ENCODE data around the gene OGFOD3.

OGFOD3 gene

GRCh38 chr17:82392941-82393340 is 25.4 kb downstream of the OGFOD3 start:
- Histone ChIP-seq H3K4me3 (no peak overlapping the region), H4K20me1 (peaks cover 0 to 87% (median 54%) of the 10 kb centered on the region in 11 experiments; a peak in 20 of 22 replicates), H3K4me1 (peaks cover 20 to 40% (median 34%) of the 10 kb centered on the region in 10 experiments; a peak in 19 of 20 replicates), H3K4me2 (peak overlapping the region in 8 of 11 experiments; percentile 32 to 75 (median 63); a peak in 13 of 22 replicates), H3K27ac (no peak overlapping the region), H3K27me3 (peaks cover 33 to 75% (median 65%) of the 10 kb centered on the region in 11 experiments), H3K9me3 (replicated peaks in 1 of 11) (no peaks in the 10 kb centered on the region), H3K36me3 (peaks cover 6 to 31% (median 15%) of the 10 kb centered on the region in 11 experiments; a peak in 14 of 22 replicates), H3K9ac (peak overlapping the region in 2 of 11 experiments; percentile 26 to 29; a peak in 2 of 22 replicates)
- TF ChIP-seq Cebpa-rat (IDR thresholded peaks at IDR 0.05) = no peak

GRCh38 chr17:82392209-82392920 is 26.0 kb downstream of the OGFOD3 start:
- H3K27me3 ChIP-seq = peaks cover 35 to 75% (median 69%) of the 10 kb centered on the region in 11 experiments
- peak overlapping the region in 2 of 11 experiments; percentile 26 to 29; a peak in 2 of 22 replicates for H3K9ac ChIP-seq
- H3K27ac ChIP-seq = no peak overlapping the region

DNA sequence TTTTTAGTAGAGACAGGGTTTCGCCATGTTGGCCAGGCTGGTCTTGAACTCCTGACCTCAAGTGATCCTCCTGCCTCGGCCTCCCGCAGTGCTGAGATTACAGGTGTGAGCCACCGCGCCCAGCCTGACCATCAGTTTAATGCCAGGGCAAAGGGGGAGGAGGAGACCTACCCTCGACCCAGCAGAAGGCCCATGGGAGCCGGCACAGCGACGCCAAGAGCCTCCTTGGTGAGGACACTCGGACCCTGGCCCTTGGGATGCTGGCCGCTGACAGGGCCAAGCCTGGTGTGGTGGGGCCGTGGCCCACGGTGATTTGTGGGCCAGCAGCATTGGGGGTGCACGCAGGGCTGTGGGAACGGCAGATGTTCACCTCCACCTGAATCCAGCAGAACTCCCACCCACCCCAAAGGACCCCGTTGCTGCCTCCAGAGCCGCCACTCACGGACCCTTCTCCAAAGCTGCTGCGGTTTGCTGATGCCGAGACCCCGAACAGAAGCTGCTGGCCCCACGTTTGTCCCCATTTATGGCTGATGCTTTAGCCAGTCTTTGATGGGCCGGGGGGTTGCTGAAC is 26.8 kb downstream of the OGFOD3 start:
- no peak overlapping the region for H3K4me3 ChIP-seq
- peaks cover 17 to 37% (median 34%) of the 10 kb centered on the region in 10 experiments; a peak in 19 of 20 replicates for H3K4me1 ChIP-seq
- TF ChIP-seq Cebpa-rat (IDR thresholded peaks at IDR 0.05) = no peak
- H3K36me3 ChIP-seq = peaks cover 4 to 26% (median 15%) of the 10 kb centered on the region in 11 experiments; a peak in 14 of 22 replicates
- H3K27me3 ChIP-seq = peaks cover 40 to 79% (median 71%) of the 10 kb centered on the region in 11 experiments
- H4K20me1 ChIP-seq = peaks cover 0 to 91% (median 63%) of the 10 kb centered on the region in 11 experiments; a peak in 20 of 22 replicates
- H3K27ac ChIP-seq = no peak overlapping the region
- no peaks in the 10 kb centered on the region for H3K9me3 ChIP-seq (replicated peaks in 1 of 11)
- no peak overlapping the region for H3K9ac ChIP-seq
- no peak overlapping the region for H3K4me2 ChIP-seq

More at GRCh38 chr17:82392209-82392920, 26.0 kb downstream of the OGFOD3 start:
- Histone ChIP-seq H3K4me2 (peak overlapping the region in 7 of 11 experiments; percentile 32 to 73 (median 55); a peak in 12 of 22 replicates), H4K20me1 (peaks cover 0 to 87% (median 59%) of the 10 kb centered on the region in 11 experiments; a peak in 20 of 22 replicates), H3K36me3 (peaks cover 4 to 26% (median 15%) of the 10 kb centered on the region in 11 experiments; a peak in 14 of 22 replicates), H3K9me3 (replicated peaks in 1 of 11) (no peaks in the 10 kb centered on the region), H3K4me1 (peaks cover 21 to 40% (median 34%) of the 10 kb centered on the region in 10 experiments; a peak in 19 of 20 replicates), H3K4me3 (no peak overlapping the region)
- TF ChIP-seq Cebpa-rat (IDR thresholded peaks at IDR 0.05) = no peak

DNA sequence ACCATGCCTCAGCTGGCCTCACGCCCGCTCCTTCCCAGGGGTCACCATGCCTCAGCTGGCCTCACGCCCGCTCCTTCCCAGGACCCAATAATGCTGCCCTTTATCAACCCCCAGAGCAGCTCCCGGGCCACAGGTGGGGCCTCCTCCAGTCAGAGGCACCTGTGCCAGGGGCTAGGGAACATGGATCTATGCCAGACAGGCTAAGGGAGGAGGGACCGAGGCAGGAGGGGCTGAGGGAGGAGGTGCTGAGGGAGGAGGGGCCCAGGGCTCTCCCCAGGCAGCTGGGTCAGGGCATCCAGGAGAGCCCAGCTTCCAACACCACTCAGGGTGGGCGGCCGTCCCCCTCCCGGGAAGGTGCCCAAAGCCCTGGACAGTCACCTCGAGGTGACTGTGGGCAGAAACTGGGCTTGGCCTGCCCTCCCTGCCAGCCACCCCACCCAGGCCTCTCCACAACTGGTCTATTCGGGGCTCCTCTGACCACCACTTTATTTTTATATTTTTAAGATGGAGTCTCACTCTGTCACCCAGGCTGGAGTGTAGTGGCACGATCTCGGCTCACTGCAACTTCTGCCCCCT is 27.4 kb downstream of the OGFOD3 start:
- H3K4me2 ChIP-seq = no peak overlapping the region
- H3K9ac ChIP-seq = no peak overlapping the region
- peaks cover 16 to 35% (median 32%) of the 10 kb centered on the region in 10 experiments; a peak in 19 of 20 replicates for H3K4me1 ChIP-seq
- H3K27ac ChIP-seq = no peak overlapping the region
- H3K36me3 ChIP-seq = peaks cover 4 to 26% (median 15%) of the 10 kb centered on the region in 11 experiments; a peak in 14 of 22 replicates
- no peak overlapping the region for H3K4me3 ChIP-seq
- H3K27me3 ChIP-seq = peaks cover 45 to 79% (median 73%) of the 10 kb centered on the region in 11 experiments
- peaks cover 0 to 88% (median 65%) of the 10 kb centered on the region in 11 experiments; a peak in 20 of 22 replicates for H4K20me1 ChIP-seq
- no peaks in the 10 kb centered on the region for H3K9me3 ChIP-seq (replicated peaks in 1 of 11)
- TF ChIP-seq Cebpa-rat (IDR thresholded peaks at IDR 0.05) = no peak

- H3K27me3 ChIP-seq = peaks cover 52 to 84% (median 76%) of the 10 kb centered on the region in 11 experiments
- H4K20me1 ChIP-seq = peaks cover 0 to 91% (median 64%) of the 10 kb centered on the region in 11 experiments; a peak in 20 of 22 replicates
Measured at GRCh38 chr17:82390015-82390859, 28.1 kb downstream of the OGFOD3 start.

GRCh38 chr17:82389379-82389778 is 29.0 kb downstream of the OGFOD3 start:
- Histone ChIP-seq H3K36me3 (peaks cover 4 to 26% (median 15%) of the 10 kb centered on the region in 11 experiments; a peak in 14 of 22 replicates), H3K4me3 (no peak overlapping the region), H3K9me3 (replicated peaks in 1 of 11) (no peaks in the 10 kb centered on the region), H4K20me1 (peaks cover 0 to 90% (median 63%) of the 10 kb centered on the region in 11 experiments; a peak in 20 of 22 replicates), H3K4me2 (no peak overlapping the region), H3K27me3 (peaks cover 61 to 85% (median 83%) of the 10 kb centered on the region in 11 experiments), H3K27ac (no peak overlapping the region), H3K4me1 (peaks cover 10 to 24% (median 22%) of the 10 kb centered on the region in 10 experiments; a peak in 19 of 20 replicates), H3K9ac (no peak overlapping the region)
- TF ChIP-seq Cebpa-rat (IDR thresholded peaks at IDR 0.05) = no peak

More at GRCh38 chr17:82390015-82390859, 28.1 kb downstream of the OGFOD3 start:
- Histone ChIP-seq H3K4me3 (no peak overlapping the region), H3K4me2 (no peak overlapping the region), H3K9me3 (replicated peaks in 1 of 11) (no peaks in the 10 kb centered on the region), H3K36me3 (peaks cover 4 to 26% (median 15%) of the 10 kb centered on the region in 11 experiments; a peak in 14 of 22 replicates), H3K4me1 (peaks cover 16 to 33% (median 31%) of the 10 kb centered on the region in 10 experiments; a peak in 19 of 20 replicates), H3K9ac (no peak overlapping the region), H3K27ac (no peak overlapping the region)
- TF ChIP-seq Cebpa-rat (IDR thresholded peaks at IDR 0.05) = no peak

- H3K9me3 ChIP-seq (replicated peaks in 1 of 11) = no peaks in the 10 kb centered on the region
- no peak for TF ChIP-seq Cebpa-rat (IDR thresholded peaks at IDR 0.05)
- no peak overlapping the region for H3K27ac ChIP-seq
Measured at GRCh38 chr17:82388922-82389283, 29.5 kb downstream of the OGFOD3 start.

More at GRCh38 chr17:82388922-82389283, 29.5 kb downstream of the OGFOD3 start:
- Histone ChIP-seq H3K36me3 (peaks cover 4 to 26% (median 15%) of the 10 kb centered on the region in 11 experiments; a peak in 14 of 22 replicates), H3K27me3 (peaks cover 62 to 89% (median 83%) of the 10 kb centered on the region in 11 experiments), H4K20me1 (peaks cover 0 to 85% (median 58%) of the 10 kb centered on the region in 11 experiments; a peak in 18 of 22 replicates), H3K4me1 (peaks cover 6 to 19% (median 18%) of the 10 kb centered on the region in 10 experiments; a peak in 19 of 20 replicates), H3K9ac (no peak overlapping the region), H3K4me3 (no peak overlapping the region), H3K4me2 (no peak overlapping the region)
